Duodenal mucosa (tissue), 2 donors: ENCODE results near the gene WDR90.

ENCODE experiments used
- H3K27ac ChIP-seq: one replicate; pipeline ENCODE4 v1.7.0; 2013; ENCODE audit warnings: low read depth, low read length
- H3K27me3 ChIP-seq, 2 donors: one replicate each; pipeline ENCODE4 v1.7.0; 2013; ENCODE audit warnings: low read length in 2 of 2, control low read depth in 1 of 2; ENCODE audit not compliant: insufficient read depth in 2 of 2, control insufficient read depth in 1 of 2
- H3K36me3 ChIP-seq, 2 donors: one replicate each; pipeline ENCODE4 v1.7.0; 2013; ENCODE audit warnings: low read length in 2 of 2, control low read depth in 1 of 2; ENCODE audit not compliant: insufficient read depth in 2 of 2, control insufficient read depth in 1 of 2
- H3K4me1 ChIP-seq, 2 donors: one replicate each; pipeline ENCODE4 v1.7.0; 2013; ENCODE audit warnings: low read length in 2 of 2, control low read depth in 1 of 2; ENCODE audit not compliant: insufficient read depth in 2 of 2, control insufficient read depth in 1 of 2
- H3K4me3 ChIP-seq, 2 donors: one replicate each; pipeline ENCODE4 v1.7.0; 2013; ENCODE audit warnings: low read length in 2 of 2, low read depth in 1 of 2
- H3K9ac ChIP-seq, 2 donors: one replicate each; pipeline ENCODE4 v1.7.0; 2013; ENCODE audit warnings: low read length in 2 of 2, low read depth in 1 of 2
- H3K9me3 ChIP-seq, 2 donors: one replicate each; pipeline ENCODE4 v1.7.0; 2013; ENCODE audit warnings: low read length in 2 of 2, control low read depth in 1 of 2; ENCODE audit not compliant: control insufficient read depth in 1 of 2

Gene WDR90

GRCh38 chr16:631808-632358 lies 17.3 kb upstream of the WDR90 start:
- Histone ChIP-seq H3K27ac (no peak overlapping the region), H3K4me3 (no peak overlapping the region), H3K9me3 (no peaks in the 10 kb centered on the region), H3K9ac (no peak overlapping the region), H3K4me1 (peaks cover 0 to 19% of the 10 kb centered on the region in 2 donors), H3K27me3 (no peaks in the 10 kb centered on the region), H3K36me3 (peaks cover 0 to 27% of the 10 kb centered on the region in 2 donors)

- H3K27ac ChIP-seq: no peak overlapping the region
- H3K4me3 ChIP-seq: no peak overlapping the region
- H3K4me1 ChIP-seq: peaks cover 5 to 24% of the 10 kb centered on the region in 2 donors
- H3K9me3 ChIP-seq: no peaks in the 10 kb centered on the region
- H3K36me3 ChIP-seq: peaks cover 0 to 20% of the 10 kb centered on the region in 2 donors
- no peak overlapping the region for H3K9ac ChIP-seq
- no peaks in the 10 kb centered on the region for H3K27me3 ChIP-seq
These were observed 16.5 kb upstream of the WDR90 start for GRCh38 chr16:632486-633335.

DNA sequence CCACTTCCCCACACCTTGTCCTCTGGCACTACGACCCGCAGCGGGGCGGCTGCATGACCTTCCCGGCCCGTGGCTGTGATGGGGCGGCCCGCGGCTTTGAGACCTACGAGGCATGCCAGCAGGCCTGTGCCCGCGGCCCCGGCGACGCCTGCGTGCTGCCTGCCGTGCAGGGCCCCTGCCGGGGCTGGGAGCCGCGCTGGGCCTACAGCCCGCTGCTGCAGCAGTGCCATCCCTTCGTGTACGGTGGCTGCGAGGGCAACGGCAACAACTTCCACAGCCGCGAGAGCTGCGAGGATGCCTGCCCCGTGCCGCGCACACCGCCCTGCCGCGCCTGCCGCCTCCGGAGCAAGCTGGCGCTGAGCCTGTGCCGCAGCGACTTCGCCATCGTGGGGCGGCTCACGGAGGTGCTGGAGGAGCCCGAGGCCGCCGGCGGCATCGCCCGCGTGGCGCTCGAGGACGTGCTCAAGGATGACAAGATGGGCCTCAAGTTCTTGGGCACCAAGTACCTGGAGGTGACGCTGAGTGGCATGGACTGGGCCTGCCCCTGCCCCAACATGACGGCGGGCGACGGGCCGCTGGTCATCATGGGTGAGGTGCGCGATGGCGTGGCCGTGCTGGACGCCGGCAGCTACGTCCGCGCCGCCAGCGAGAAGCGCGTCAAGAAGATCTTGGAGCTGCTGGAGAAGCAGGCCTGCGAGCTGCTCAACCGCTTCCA lies 15.7 kb upstream of the WDR90 start:
- H3K4me1 ChIP-seq: peaks cover 7 to 26% of the 10 kb centered on the region in 2 donors
- no peaks in the 10 kb centered on the region for H3K9me3 ChIP-seq
- peaks cover 0 to 14% of the 10 kb centered on the region in 2 donors for H3K36me3 ChIP-seq
- H3K4me3 ChIP-seq: no peak overlapping the region
- no peak overlapping the region for H3K27ac ChIP-seq
- no peak overlapping the region for H3K9ac ChIP-seq
- H3K27me3 ChIP-seq: no peaks in the 10 kb centered on the region

- no peak overlapping the region for H3K27ac ChIP-seq
- no peaks in the 10 kb centered on the region for H3K27me3 ChIP-seq
- peaks cover 7 to 26% of the 10 kb centered on the region in 2 donors for H3K4me1 ChIP-seq
- H3K9me3 ChIP-seq: no peaks in the 10 kb centered on the region
- no peak overlapping the region for H3K9ac ChIP-seq
- peaks cover 0 to 10% of the 10 kb centered on the region in 2 donors for H3K36me3 ChIP-seq
- no peak overlapping the region for H3K4me3 ChIP-seq
These were observed 15.0 kb upstream of the WDR90 start for GRCh38 chr16:634051-634670.

- no peaks in the 10 kb centered on the region for H3K9me3 ChIP-seq
- peak overlapping the region; percentile 84 to 90 for H3K4me3 ChIP-seq
- peaks cover 7 to 23% of the 10 kb centered on the region in 2 donors for H3K4me1 ChIP-seq
- no peak overlapping the region for H3K27ac ChIP-seq
- H3K27me3 ChIP-seq: no peaks in the 10 kb centered on the region
- peaks cover 0 to 10% of the 10 kb centered on the region in 2 donors for H3K36me3 ChIP-seq
- H3K9ac ChIP-seq: peak overlapping the region in 1 of 2 donors; percentile 48
These were observed 14.2 kb upstream of the WDR90 start for GRCh38 chr16:634996-635395.

DNA sequence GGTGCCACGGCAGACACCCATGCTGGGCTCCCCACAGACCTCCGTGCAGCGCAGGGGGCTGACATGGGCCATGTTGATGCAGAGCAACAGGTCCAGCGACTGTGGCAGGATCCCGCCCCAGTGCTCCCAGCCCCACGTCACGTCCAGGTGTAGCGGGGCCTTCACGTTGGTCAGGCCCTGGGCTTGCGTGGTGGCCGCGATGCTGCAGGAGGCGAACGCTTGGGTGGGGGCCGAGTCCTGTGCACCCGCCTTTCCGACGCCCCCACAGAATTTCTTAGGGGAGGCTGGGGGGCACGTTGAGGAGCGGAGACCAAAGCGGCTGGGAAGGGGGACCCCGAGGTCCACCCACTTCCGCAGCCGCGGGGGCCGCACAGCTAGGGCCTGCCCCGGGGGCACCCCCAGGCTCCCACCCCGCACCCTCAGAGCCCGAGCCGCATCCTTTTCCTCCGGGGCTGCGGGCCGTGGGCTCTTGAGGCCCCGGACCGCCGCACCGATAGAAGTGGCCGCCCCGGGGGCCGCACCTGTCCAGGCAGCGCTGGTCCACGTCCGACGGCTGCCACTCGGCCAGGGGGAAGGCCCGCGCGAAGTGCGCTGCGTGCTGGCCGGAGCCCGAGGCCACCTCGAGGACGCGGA lies 13.5 kb upstream of the WDR90 start:
- H3K27me3 ChIP-seq: no peaks in the 10 kb centered on the region
- no peaks in the 10 kb centered on the region for H3K9me3 ChIP-seq
- H3K4me3 ChIP-seq: peak overlapping the region; percentile 84 to 90
- H3K27ac ChIP-seq: peak overlapping the region; percentile 97
- H3K9ac ChIP-seq: peak overlapping the region; percentile 48 to 52
- peaks cover 7 to 20% of the 10 kb centered on the region in 2 donors for H3K4me1 ChIP-seq
- H3K36me3 ChIP-seq: peaks cover 0 to 10% of the 10 kb centered on the region in 2 donors

GRCh38 chr16:636206-637080 lies 12.7 kb upstream of the WDR90 start, which contains the start of gene METTL26:
Gene METTL26 (minus strand): TSS chr16:636305. CDS start chr16:636290, 15 bp downstream.
- peaks cover 0 to 10% of the 10 kb centered on the region in 2 donors for H3K36me3 ChIP-seq
- H3K27me3 ChIP-seq: no peaks in the 10 kb centered on the region

DNA sequence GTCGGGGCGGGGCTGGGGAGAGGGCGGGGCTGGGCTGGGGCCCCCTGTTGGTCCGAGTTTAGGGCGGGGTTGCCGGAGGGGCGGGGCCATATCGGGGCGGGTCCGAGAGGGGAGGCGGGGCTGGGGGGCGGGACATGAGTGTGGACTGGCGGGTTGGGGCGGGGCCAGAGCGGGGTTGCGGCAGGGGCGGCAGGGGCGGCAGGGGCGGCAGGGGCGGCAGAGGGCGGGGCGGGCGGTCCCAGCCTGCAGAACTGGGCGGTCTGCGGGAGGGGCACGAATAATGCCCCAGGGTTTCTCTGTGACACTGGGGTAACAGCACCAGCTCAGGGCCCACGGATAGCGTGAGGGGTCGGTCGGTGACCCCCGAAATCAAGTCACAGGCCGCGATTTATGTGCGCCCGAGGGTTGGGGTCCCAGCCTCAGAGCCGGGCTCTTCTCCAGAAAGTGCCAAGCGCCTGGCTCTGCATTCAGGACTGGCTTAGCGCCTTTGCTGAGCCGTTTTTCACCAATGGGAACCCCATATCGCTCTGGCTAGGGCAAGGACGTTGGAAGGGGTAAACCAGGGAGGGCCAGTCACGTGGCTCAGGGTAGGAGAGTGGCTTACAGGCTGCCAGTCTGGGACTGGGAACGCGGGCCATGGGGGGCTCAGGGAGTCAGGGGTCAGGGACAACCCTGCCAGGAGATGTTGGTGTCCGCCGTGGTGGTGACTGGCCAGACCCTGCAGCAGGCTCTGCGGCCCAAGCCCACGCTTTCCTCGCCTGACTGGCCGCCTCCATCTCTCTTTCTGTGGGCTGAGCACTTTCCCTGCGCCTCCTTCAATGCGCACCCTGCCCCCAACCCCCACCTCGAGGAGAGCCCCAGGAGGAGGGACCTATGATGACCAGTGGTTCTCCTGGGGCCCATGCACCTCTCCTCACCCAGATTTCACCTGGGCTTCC lies 11.8 kb upstream of the WDR90 start:
- Histone ChIP-seq H3K27ac (peak overlapping the region; percentile 97), H3K9me3 (no peaks in the 10 kb centered on the region), H3K36me3 (peaks cover 0 to 10% of the 10 kb centered on the region in 2 donors), H3K9ac (peak overlapping the region; percentile 58 to 71), H3K27me3 (no peaks in the 10 kb centered on the region), H3K4me3 (peak overlapping the region; percentile 84 to 90), H3K4me1 (peaks cover 8 to 21% of the 10 kb centered on the region in 2 donors)

More at GRCh38 chr16:636206-637080, 12.7 kb upstream of the WDR90 start, which contains the start of gene METTL26:
- no peaks in the 10 kb centered on the region for H3K9me3 ChIP-seq
- peaks cover 7 to 20% of the 10 kb centered on the region in 2 donors for H3K4me1 ChIP-seq
- H3K27ac ChIP-seq: peak within 1 kb of the TSS; percentile 97
- peak within 1 kb of the TSS; percentile 71 to 83 for H3K9ac ChIP-seq
- peak within 1 kb of the TSS; percentile 84 to 90 for H3K4me3 ChIP-seq
